Left forelimb (tissue), 1 donor: Measurements from ENCODE around the gene IQCK.

Experiments used
- DNase-seq: peaks from one replicate; pipeline ENCODE4 v3.0.0-alpha.2; 2018; ENCODE audit warnings: low spot score

The IQCK gene

GRCh38 chr16:19884611-19885450, 166.8 kb downstream of the IQCK start, which contains the start of gene GPRC5B:
TSS of gene GPRC5B (minus strand) at chr16:19884848. CDS start at chr16:19872845, 12,003 bp downstream.
- peak; percentile 78 for DNase-seq

DNA sequence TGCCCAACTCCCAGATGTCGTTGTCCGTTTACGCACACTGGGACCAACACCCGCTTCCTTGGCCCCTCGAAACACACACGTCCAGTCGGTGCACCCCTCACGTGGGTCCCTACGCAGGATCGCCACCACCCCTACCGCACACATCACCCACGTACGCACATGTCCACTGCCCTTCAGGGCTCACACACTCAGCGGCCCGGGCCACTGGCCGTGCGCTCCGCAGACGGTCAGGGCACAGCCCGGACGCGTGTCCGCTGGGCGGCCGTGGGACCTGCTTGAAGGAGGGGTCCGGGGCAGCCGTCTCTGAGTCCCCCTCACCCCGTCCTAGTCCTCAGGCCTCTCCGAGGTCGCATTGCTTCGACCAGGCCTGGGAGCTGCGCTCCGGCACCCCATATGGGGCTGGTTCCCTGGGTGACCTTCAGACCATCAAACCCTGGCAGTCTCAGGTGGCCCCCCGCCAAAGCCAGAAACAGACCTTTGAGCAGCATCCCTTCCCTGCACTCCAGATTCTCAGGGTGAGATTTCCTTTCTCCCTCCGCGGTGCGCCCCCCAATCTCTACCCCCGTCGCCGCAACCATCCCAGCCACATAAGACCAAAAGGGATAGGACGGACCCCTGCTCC, 167.5 kb downstream of the IQCK start:
- peak; percentile 72 for DNase-seq

GRCh38 chr16:19886073-19886941, 168.2 kb downstream of the IQCK start:
- DNase-seq: peak; percentile 86

DNA sequence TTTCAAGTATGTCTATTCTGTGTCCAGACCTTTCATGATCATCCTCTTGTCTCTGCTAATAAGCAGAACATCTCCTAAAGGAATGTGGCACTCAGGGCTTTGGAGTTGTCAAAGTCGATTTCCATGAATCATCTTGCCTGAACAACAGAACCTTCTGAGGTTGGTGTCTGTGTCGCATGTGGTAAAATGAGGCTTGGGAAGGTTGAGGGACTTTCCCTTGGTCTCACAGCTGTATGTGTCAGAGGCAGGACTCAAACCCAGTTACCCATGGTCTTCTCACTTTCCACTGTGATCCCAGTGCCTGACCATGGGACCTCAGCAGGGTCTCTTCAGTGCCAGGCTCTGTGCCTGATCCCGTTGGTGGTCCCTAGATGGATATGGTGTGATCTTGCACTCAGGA, 170.8 kb downstream of the IQCK start:
- no peak for DNase-seq

- no peak for DNase-seq
Measured at GRCh38 chr16:19890901-19891300, 172.8 kb downstream of the IQCK start.

- no peak for DNase-seq
Measured at GRCh38 chr16:19892902-19893301, 174.8 kb downstream of the IQCK start.

DNA sequence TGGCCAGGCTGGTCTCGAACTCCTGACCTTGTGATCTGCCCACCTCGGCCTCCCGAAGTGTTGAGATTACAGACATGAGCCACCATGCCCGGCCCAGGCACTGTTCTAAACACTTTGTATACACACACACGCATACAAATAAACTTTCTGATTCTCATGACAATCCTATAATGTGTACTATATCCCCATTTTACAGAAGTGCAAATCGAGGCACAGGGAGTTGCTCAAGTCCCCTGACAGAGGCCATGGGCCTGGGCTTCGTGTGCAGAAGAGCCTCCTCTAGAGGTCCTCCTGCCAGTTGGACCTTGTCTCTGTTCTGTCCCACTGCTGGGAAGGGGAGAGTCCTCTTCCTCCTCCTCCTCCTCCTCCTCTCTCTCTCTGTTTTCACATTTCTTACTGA, 176.5 kb downstream of the IQCK start:
- no peak for DNase-seq

DNA sequence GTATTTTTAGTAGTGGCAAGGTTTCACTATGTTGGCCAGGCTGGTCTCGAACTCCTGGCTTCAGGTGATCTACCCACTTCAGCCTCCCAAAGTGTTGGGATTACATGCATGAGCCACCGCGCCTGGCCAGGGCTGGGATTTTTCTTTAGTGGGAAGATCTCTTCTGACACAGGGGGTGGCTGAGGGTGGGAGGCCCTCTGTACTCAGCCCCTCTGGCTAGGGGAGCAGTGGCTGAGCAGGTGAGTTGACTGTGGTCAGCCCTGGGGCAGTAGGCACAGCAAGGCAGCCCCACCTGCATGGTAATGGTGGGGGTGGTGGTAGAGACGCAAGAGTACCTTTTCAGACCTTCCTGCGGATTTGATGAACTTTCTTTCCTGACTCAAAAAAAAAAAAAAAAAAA, 178.9 kb downstream of the IQCK start:
- no peak for DNase-seq

DNA sequence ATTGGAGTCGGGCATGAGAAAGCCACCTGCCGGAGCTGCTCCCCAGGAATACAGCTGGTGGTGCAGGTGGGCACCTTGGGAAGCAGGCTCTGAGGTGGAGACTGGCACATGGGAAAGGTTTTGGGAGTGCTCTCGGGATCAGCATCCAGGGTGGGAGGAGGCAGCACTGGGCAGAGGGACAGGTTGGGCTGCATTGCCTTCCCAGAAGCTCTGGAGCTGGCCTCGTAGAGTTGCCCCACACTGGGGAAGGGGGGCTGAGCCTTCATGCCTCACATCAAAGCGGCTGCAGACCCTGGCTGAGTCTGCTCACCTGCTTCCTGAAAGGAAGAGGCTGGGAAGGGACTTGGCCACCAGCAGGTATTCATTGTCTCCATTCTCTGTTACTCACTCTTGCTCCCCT, 180.1 kb downstream of the IQCK start:
- no peak for DNase-seq

DNA sequence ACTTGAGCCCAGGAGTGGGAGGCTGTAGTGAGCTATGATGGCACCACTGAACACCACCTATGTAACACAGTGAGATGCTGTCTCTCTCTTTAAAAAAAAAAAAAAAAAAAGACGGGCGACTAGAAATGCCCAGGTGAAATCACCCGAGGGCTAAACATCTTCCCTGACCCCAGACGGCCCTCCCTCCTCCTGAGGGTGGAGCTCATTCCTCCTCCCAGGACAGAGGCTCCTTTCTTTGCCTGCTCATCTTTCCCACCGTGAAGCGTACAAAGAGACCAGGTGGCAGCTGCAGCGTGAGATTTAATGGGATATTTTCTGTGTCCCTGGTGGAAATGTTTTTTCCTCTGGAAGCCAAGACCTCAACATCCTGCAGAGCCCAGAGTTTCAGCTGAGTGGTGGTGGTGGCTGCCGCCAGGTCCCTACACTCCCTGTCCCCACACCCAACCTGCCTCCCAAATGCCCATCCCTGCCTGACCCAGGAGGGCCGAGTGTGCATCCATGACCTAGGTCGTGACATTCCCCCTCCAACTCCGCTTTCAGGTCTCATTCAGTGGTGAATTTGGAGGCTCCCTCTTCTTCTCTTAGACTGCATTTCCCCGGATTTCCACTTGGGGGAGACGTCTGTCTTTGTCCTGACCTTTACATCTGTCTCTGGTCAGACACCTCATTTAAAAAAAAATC, 181.0 kb downstream of the IQCK start:
- DNase-seq: no peak

GRCh38 chr16:19899605-19899955, 181.5 kb downstream of the IQCK start:
- no peak for DNase-seq

DNA sequence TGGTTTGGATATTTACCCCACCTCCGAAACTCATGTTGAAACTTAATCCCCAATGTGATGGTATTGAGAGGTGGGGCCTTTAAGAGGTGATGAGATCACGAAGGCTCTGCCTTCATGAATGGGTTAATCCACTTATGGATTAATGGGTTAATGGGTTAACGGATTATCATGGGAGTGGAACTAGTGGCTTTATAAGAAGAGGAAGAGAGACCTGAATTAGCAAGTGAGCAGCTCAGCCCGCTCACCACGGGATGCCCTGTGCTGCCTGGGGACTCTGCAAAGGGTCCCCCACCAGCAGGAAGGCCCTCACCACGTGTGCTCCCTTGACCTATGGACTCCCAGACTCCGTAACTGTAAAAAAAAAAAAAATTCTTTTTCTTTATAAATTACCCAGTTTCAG, 183.1 kb downstream of the IQCK start:
- no peak for DNase-seq

DNA sequence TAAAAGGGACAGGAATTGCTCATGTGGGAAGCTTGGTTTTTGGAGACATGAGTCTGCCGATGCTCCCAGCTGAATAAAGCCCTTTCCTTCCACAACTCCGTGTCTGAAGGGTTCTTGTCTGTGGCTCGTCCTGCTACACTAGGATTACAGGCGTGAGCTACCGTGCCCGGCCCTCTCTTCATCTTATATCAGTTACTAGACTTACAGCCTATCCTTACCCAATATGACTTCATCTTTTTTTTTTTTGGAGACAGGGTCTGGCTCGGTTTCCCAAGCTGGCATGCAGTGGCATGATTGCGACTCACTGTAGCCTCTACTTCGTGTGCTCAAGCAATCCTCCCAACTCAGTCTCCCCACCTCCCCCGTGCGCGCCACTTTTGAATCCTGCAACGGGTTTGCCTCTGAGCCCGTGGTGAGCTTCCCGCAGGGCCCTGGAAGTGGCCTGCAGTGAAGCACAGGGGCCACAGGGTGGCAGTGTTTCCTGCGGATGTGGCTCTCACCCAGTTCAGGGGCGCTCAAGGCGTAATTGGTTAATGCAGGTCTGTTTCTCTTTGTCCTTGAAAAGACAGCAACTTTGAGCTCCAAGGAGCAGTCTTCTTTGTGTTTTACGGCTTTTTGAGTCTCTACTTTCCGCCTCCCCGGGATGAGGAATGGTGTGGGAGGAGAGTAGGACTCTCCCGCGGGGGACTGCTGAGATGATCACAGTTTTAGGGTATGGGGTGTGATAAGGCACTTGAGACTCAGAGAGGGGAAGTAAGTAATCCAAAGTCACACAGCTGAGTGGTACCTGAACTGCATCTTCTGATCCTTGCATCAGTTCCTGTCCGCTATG, 189.3 kb downstream of the IQCK start:
- DNase-seq: peak; percentile 83
